ENCODE data around the gene TXN2. TPM values are rescaled to one million over a fixed set of nuclear protein-coding genes. Genes with fewer than 3 reads are reported as not detected.

TXN2 gene
- total and polyA plus RNA-seq, 2 of the 4 experiments (the other 2 are of a cell fraction), result 49.6 to 166 TPM

GRCh38 chr22:36475341-36475740, 6.1 kb downstream of the TXN2 start:
- Histone ChIP-seq H3K23ac (ENCODE audit: low read depth, low read length) (no peak overlapping the region), H3K14ac (replicated peaks; ENCODE audit: low read depth, low read length) (no peak overlapping the region), H3K56ac (ENCODE audit: extremely low read depth, insufficient read depth, low read length) (no peak overlapping the region), H2BK5ac (ENCODE audit: low read depth, low read length, poor library complexity, severe bottlenecking) (no peak overlapping the region), H4K8ac (ENCODE audit: low read depth in 2 of 2, low read length in 2 of 2) (no peak overlapping the region), H3K9ac (ENCODE audit: low read depth, low read length) (no peak overlapping the region), H4K5ac (ENCODE audit: low read depth, low read length) (no peak overlapping the region), H3K9me3 (ENCODE audit: control insufficient read depth, insufficient read depth, low read length) (no peaks in the 10 kb centered on the region), H2BK120ac (ENCODE audit: low read depth, low read length) (no peak overlapping the region), H2AK5ac (ENCODE audit: low read depth, low read length) (no peak overlapping the region), H3K79me1 (ENCODE audit: low read depth in 1 of 2, low read length in 2 of 2) (peaks cover 13 to 63% of the 10 kb centered on the region in 2 experiments), H3K27me3 (ENCODE audit: control insufficient read depth, insufficient read depth, low read length) (no peaks in the 10 kb centered on the region), H4K91ac (ENCODE audit: insufficient read depth, low read depth, low read length) (no peak overlapping the region), H2BK15ac (ENCODE audit: low read depth, low read length) (no peak overlapping the region), H2AFZ (replicated peaks; ENCODE audit: low read length, poor library complexity) (no peak overlapping the region), H3K4me2 (ENCODE audit: low read depth, low read length) (no peak overlapping the region), H2BK20ac (ENCODE audit: low read depth, low read length) (no peak overlapping the region), H3K4me3 (ENCODE audit: insufficient read depth, low read depth, low read length) (no peak overlapping the region), H3K27ac (ENCODE audit: insufficient read depth, low read length) (no peak overlapping the region), H3K4me1 (ENCODE audit: control insufficient read depth, insufficient read depth, low read length) (peaks cover 8% of the 10 kb centered on the region), H4K20me1 (ENCODE audit: insufficient read depth, low read length) (peaks cover 8% of the 10 kb centered on the region; the same call in 1 of the 2 replicates), H3K4ac (ENCODE audit: low read depth, low read length) (no peak overlapping the region), H3K36me3 (ENCODE audit: control insufficient read depth, insufficient read depth, low read length) (peaks cover 43% of the 10 kb centered on the region), H3K18ac (ENCODE audit: low read depth, low read length) (no peak overlapping the region), H3K9me1 (ENCODE audit: insufficient read depth, low read length) (peaks cover 10% of the 10 kb centered on the region), H2AK9ac (replicated peaks; ENCODE audit: low read depth, low read length, poor library complexity) (no peak overlapping the region)
- 83% methylated on average over 1 of the region's 6 CpGs; no CpG with 5 or more reads in 1 of the 2 experiments for WGBS, 2 experiments (ENCODE audit: extremely low coverage in 2 of 2, insufficient read length in 1 of 2)
- in situ Hi-C loops (cut with MboI; ENCODE audit: low sequenced_read_pairs) (no loop called here), intact Hi-C loops (cut with micrococcal nuclease) (no loop called here), dilution Hi-C loops (cut with HindIII; ENCODE audit: low sequenced_read_pairs, unreplicated experiment) (no loop called here)
- DNase-seq, result no peak
- CTCF ChIA-PET, result no interaction called here
- BruUV-seq (replicated peaks), result no TSS peak
- POLR2A ChIA-PET (ENCODE audit: unreplicated experiment), result no interaction called here
- TF ChIP-seq MAFK (IDR thresholded peaks at IDR 0.05; ENCODE audit: low read depth, low read length) (no peak), MXI1 (IDR thresholded peaks at IDR 0.05; ENCODE audit: borderline replicate concordance, low read depth, low read length) (no peak), FOS (IDR thresholded peaks at IDR 0.05; ENCODE audit: low read depth, low read length) (no peak), RCOR1 (IDR thresholded peaks at IDR 0.05; ENCODE audit: insufficient replicate concordance, low read length) (no peak), CHD1 (IDR thresholded peaks at IDR 0.05; ENCODE audit: low read depth, low read length) (no peak), CTCF (conservative IDR thresholded peaks at IDR 0.05; ENCODE audit: low read depth, low read length) (no peak), MAZ (IDR thresholded peaks at IDR 0.05; ENCODE audit: borderline replicate concordance, low read depth, low read length) (no peak), ELK1 (IDR thresholded peaks at IDR 0.05; ENCODE audit: borderline replicate concordance, low read depth, low read length) (no peak), RAD21 (IDR thresholded peaks at IDR 0.05; ENCODE audit: low read length) (no peak), SMC3 (IDR thresholded peaks at IDR 0.05; ENCODE audit: low read depth, low read length) (no peak), NFE2L2 (IDR thresholded peaks at IDR 0.05; ENCODE audit: low read depth, low read length) (no peak), BHLHE40 (IDR thresholded peaks at IDR 0.05; ENCODE audit: low read depth, low read length) (no peak), RFX5 (IDR thresholded peaks at IDR 0.05; ENCODE audit: low read depth, low read length) (no peak), POLR2A (IDR thresholded peaks at IDR 0.05; ENCODE audit: low read depth, low read length) (no peak), USF2 (IDR thresholded peaks at IDR 0.05; ENCODE audit: low read depth, low read length) (no peak), CEBPB (IDR thresholded peaks at IDR 0.05; ENCODE audit: low read depth, low read length) (no peak)
- ATAC-seq (ENCODE audit: low read depth), result no peak

All from IMR-90 (cell line).